GM18909 (cell line): ENCODE data around the gene CCSAP.
"Not testable (repeated sequence)": the region's sequence is repeated elsewhere in the genome, so short reads cannot be mapped to it uniquely, and the experiment has no call there.

ENCODE experiments used
- ATAC-seq: cut with Tn5 transposase; IDR thresholded peaks from one replicate; pipeline ENCODE4 v1.9.1; 2021; ENCODE audit warnings: mild to moderate bottlenecking; ENCODE audit not compliant: unreplicated experiment, poor library complexity

CCSAP gene

GRCh38 chr1:229342656-229343569, at the start of gene CCSAP:
Gene CCSAP, minus strand, starts transcription at chr1:229343047. Its CDS starts 582 bp downstream, at chr1:229342465.
- peak; percentile 39 for ATAC-seq

DNA sequence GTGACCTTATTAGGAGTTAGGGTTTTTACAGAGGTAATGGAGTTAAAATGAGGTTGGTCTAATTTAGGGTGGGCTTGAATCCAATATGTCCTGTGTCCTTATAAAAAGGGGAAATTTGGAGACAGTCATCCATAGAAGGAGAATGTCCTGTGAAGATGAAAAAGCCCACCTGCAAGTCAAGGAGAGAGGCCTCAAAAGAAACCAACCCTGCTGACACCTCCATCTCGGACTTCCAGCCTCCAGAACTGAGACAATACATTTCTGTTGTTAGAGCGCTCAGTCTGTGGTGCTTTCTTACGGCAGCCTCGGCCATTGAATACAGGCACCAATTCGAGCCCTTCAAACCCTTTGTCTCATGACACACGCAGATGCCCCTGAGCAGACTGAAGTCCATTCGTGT, 47.3 kb upstream of the CCSAP start:
- no peak for ATAC-seq

GRCh38 chr1:229388897-229389580, 46.2 kb upstream of the CCSAP start:
- ATAC-seq, result no peak

GRCh38 chr1:229385853-229386456, 43.1 kb upstream of the CCSAP start:
- ATAC-seq, result no peak

DNA sequence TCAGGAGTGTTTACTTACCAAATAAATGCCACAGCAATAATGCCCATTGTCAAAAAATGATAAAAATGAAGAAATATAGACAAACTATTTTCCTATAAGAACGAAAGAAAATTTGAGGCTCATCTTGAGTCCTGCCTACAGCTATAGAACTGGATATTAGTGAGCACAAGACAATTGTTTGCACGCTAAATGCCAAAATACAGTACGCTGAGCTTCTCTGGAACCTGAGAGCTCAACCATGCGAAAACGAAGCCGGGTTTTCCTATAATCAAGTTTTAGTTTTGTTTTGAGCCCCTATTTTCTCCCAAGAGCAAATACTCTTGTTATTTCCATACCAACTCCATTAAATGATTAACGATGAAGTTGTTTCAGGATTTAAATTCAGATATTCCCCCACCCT, 42.0 kb upstream of the CCSAP start:
- ATAC-seq, result no peak

- ATAC-seq, result no peak
These were observed 41.1 kb upstream of the CCSAP start for GRCh38 chr1:229383961-229384360.

DNA sequence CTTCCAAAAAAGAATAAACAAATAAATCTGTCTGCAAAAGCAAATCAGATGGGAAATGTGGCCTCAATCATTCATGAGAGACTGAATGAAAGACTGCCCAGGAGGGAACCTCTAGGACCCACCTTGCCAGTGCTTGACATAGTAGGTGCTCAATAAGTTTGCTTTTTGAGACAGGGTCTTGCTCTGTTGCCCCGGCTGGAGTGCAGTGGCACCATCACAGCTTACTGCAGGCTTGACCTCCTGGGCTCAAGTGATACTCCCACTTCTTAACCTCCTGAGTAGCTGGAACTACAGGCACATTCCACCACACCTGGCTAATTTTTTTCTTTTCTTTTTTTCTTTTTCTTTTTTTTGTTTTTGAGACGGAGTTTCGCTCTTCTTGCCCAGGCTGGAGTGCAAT, 40.3 kb upstream of the CCSAP start:
- no peak for ATAC-seq

DNA sequence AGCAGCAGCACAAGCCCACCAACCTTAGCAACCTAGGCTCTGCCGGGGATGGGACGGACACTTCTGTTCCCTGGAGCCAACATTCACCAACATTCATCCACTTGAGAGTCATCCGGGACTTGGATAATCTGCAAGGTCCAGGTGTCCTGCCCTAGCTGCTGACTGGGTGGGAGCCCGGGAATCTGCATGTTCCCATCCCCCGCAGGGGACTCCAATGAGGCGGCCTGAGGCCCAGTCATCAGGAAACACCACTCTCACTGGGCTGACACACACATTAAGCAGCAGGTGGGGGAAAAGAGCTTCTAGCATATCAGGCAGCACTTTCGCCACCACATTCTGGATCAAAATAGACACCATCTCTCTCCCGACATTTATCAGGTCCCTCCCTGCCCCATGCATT, 38.4 kb upstream of the CCSAP start:
- no peak for ATAC-seq

- ATAC-seq, result no peak
These were observed 37.8 kb upstream of the CCSAP start for GRCh38 chr1:229380536-229381160.

DNA sequence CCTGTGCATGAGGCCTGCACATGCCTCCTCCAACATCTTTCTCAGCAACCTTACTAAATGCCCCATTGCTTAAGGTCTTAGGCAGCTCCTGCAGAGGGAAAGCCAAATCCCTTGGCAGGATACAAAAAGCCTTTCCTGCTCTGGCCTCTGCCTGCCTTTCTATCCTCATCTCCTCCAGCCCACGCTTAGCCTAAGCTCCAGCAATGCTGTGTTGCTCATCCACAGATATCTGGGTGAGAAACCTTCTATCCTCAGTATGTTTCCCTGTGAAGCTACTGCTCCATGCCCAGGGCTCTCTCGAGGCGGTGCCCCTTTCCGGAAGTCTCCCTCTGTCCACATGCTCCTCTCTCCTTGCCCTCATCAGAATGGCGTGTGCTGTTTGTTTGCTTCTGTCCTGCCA, 37.0 kb upstream of the CCSAP start:
- no peak for ATAC-seq

- ATAC-seq, result no peak
These were observed 35.9 kb upstream of the CCSAP start for GRCh38 chr1:229378586-229379367.

DNA sequence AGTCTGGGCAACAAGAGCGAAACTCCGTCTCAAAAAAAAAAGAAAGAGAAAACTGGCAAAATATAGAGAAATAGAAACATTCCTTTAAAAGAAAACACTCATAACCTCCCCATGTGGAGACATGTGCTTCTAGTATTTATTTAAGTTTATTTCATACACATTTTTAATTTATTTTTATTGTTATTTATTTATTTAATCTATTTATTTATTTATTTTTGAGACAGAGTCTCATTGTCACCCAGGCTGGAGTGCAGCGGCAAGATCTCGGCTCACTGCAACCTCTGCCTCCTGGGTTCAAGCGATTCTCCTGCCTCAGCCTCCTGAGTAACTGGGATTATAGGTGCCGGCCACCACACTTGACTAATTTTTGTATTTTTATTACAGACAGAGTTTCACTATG, 35.2 kb upstream of the CCSAP start:
- ATAC-seq, result not testable (repeated sequence)

GRCh38 chr1:229377429-229377828, 34.6 kb upstream of the CCSAP start:
- ATAC-seq, result no peak

- no peak for ATAC-seq
These were observed 33.7 kb upstream of the CCSAP start for GRCh38 chr1:229376521-229376920.

DNA sequence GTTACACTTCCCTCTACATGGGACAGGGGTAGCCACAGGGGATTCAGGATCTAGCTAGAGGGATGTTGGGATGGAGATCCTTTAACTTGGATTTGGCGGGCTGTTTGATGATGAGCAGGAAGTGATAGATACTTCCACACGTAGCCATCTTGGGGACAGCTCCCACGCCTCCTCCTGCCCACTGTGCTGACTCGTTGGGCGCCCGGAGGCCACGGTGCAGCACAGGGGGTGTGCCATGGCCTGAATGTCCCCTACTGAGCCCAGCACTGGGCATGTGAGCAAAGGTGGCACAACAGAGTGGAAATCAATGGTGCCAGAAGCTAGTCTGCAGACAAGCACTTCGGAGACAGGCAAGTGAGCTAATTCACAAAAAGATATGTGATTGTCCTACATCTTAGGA, 31.6 kb upstream of the CCSAP start:
- no peak for ATAC-seq

DNA sequence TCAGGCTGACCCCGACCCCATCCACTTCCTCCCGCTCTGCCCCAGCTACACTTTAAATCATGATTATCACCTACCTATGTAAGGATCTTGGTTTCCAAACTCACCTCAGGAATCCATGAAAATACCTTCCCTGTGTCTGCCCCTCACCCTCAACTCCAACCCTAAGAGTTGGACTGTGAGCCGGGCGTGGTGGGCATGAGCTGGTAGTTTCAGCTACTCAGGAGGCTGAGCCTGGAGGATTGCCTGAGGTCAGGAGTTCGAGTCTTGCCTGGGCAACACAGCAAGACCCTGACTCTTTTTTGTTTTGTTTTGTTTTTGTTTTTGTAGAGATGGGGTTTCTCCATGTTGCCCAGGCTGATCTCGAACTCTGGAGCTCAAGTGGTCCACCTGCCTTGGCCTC, 30.5 kb upstream of the CCSAP start:
- ATAC-seq, result no peak

- ATAC-seq, result no peak
These were observed 29.4 kb upstream of the CCSAP start for GRCh38 chr1:229372251-229372650.

DNA sequence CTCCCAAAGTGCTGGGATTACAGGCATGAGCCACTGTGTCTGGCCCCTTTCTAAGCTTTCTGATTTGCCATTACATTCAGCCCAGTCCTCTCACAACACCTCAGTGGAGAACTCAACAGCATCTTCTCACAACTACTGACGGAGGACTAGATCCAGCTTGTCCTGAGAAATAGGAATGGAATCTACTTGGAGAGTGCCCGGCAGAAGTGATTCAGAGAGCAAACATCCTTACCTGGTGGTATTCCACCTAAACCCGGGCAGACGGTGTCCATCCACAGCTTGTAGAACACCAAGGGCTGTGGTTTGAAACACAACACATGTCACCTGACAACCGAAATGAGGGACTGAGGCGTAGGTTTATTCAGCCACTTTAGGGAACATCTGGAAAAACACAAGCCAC, 28.8 kb upstream of the CCSAP start:
- ATAC-seq, result no peak

DNA sequence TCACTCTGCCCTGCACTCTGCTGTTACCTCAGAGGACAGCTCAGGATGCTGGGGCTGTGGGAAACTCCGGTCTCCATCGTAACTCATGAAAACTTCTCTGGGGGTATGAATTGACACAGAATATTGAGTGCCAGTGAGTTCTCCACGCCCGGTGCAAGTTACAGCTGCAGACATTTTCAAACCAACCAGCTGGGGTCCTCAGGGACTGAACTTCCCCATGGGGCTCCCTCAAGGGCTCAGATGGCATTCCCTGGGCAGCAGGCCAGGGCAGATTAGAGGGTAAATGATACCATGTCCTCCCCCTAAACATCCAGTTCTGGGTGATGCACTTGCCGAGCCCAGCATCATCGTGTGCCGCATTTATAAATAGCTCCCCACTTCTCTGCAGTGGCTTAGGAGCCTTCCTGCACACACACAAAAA, 27.8 kb upstream of the CCSAP start:
- ATAC-seq, result peak; percentile 45

- peak; percentile 72 for ATAC-seq
These were observed 25.5 kb upstream of the CCSAP start for GRCh38 chr1:229368347-229368746.
